CD4-positive, alpha-beta T cell treated with Interferon gamma for 1 hour (primary cell): ENCODE data around the gene TRIM3.

Experiments used
- DNase-seq: peaks from one replicate; pipeline ENCODE4 v3.0.0-alpha.2; 2020

The TRIM3 gene

GRCh38 chr11:6400431-6401345, 73.1 kb downstream of the TRIM3 start:
- DNase-seq: no peak
